22Rv1 (cell line): Measurements from ENCODE around the gene LY86.

Source experiments
- ZFX ChIP-seq: fragments of 450-650 bp; IDR thresholded peaks from 2 replicates; pipeline ENCODE4 v1.6.1; 2017; ENCODE audit warnings: antibody characterized with exemption, borderline replicate concordance
- TF ChIP-seq, protein P1 (sequence below): fragments of 450-650 bp; IDR thresholded peaks from 2 replicates; pipeline ENCODE4 v1.5.1; 2017; ENCODE audit warnings: mild to moderate bottlenecking

DNA sequence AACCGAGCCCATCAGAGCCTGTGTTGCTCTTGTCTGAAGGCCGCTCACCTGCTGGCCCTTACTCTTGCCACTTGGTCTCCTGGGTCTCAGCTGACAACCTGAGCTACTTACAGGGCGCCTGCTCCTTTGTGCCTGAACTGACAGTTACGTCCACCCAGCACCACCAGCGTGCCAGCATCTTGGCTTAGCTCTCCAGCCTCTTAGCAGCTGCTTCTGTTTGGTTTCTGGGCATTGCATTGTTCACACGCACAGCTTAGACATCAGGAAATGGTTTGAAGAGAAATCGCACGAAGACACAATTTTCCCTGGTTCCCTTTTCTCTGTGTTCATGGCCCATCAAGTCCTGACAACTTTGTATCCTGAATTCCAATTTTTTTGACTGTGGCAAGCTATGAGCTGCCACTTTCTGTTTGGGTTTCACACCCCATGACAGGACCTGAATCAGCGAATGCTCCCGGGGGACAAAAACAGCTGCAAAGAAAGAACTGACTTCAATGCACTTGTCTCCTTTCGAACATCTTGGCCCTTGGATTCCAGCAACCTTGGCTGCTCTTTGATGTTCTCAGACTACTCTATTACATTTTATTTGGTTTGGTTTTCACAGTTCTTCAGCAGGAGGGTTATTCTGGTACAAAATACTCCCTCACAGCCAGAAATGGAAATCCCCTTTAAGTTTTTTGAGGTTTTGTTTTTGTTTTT, 45.2 kb upstream of the LY86 start:
- TF ChIP-seq, protein P1, sequence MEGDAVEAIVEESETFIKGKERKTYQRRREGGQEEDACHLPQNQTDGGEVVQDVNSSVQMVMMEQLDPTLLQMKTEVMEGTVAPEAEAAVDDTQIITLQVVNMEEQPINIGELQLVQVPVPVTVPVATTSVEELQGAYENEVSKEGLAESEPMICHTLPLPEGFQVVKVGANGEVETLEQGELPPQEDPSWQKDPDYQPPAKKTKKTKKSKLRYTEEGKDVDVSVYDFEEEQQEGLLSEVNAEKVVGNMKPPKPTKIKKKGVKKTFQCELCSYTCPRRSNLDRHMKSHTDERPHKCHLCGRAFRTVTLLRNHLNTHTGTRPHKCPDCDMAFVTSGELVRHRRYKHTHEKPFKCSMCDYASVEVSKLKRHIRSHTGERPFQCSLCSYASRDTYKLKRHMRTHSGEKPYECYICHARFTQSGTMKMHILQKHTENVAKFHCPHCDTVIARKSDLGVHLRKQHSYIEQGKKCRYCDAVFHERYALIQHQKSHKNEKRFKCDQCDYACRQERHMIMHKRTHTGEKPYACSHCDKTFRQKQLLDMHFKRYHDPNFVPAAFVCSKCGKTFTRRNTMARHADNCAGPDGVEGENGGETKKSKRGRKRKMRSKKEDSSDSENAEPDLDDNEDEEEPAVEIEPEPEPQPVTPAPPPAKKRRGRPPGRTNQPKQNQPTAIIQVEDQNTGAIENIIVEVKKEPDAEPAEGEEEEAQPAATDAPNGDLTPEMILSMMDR = no peak
- TF ChIP-seq ZFX = no peak
